ENCODE results near the gene OSBPL3. TPM values are rescaled to one million over a fixed set of nuclear protein-coding genes. Genes with fewer than 3 reads are reported as not detected.

The OSBPL3 gene
- total RNA-seq, 1 experiment from 2014 or later = 8.6 TPM

GRCh38 chr7:24826662-24827020 is 153.3 kb downstream of the OSBPL3 start:
- no peak overlapping the region for H3K4me2 ChIP-seq (ENCODE audit: insufficient read depth, insufficient read length, low read length)
- no peaks in the 10 kb centered on the region for H3K9me3 ChIP-seq (ENCODE audit: control insufficient read depth, low read depth, low read length)
- H3K4ac ChIP-seq (ENCODE audit: low read depth, low read length) = no peak overlapping the region
- no peak overlapping the region for H2BK15ac ChIP-seq (ENCODE audit: low read depth, low read length)
- H2BK120ac ChIP-seq (ENCODE audit: low read depth, low read length, poor library complexity, severe bottlenecking) = no peak overlapping the region
- peaks cover 5 to 9% of the 10 kb centered on the region in 2 experiments; a peak in 3 of 4 replicates for H3K4me1 Mint-ChIP-seq
- H3K27ac ChIP-seq (ENCODE audit: insufficient read length, low read depth, low read length) = no peak overlapping the region
- H3K18ac ChIP-seq (ENCODE audit: insufficient read length, low read depth, low read length) = no peak overlapping the region
- no peak overlapping the region for H4K8ac ChIP-seq (replicated peaks; ENCODE audit: insufficient read length, low read depth, low read length)
- H3K79me1 ChIP-seq (ENCODE audit: insufficient read depth, low read depth, low read length, poor library complexity, severe bottlenecking) = no peaks in the 10 kb centered on the region
- H3K23ac ChIP-seq (ENCODE audit: insufficient read length, low read depth, low read length) = no peak overlapping the region
- H3K56ac ChIP-seq (ENCODE audit: insufficient read length, low read depth, low read length) = no peak overlapping the region
- H3K14ac ChIP-seq (ENCODE audit: insufficient read depth, low read length) = no peak overlapping the region
- H3K23me2 ChIP-seq (ENCODE audit: insufficient read length, low read depth, low read length, poor library complexity, severe bottlenecking) = no peaks in the 10 kb centered on the region
- no peak overlapping the region for H2AFZ ChIP-seq (ENCODE audit: low read length)
- H3K9me3 Mint-ChIP-seq = no peaks in the 10 kb centered on the region
- no peak overlapping the region for H4K5ac ChIP-seq (ENCODE audit: insufficient read length, low read depth, low read length)
- no peaks in the 10 kb centered on the region for H3K27me3 ChIP-seq (ENCODE audit: insufficient read depth, low read length)
- no peaks in the 10 kb centered on the region for H3K79me2 ChIP-seq (ENCODE audit: insufficient read depth, low read length)
- DNase-seq = no peak
- no peak overlapping the region for H4K91ac ChIP-seq (ENCODE audit: insufficient read length, low read depth, low read length)
- H3K36me3 Mint-ChIP-seq (ENCODE audit: insufficient read depth in 1 of 3, low read depth in 3 of 3) = no peaks in the 10 kb centered on the region; a peak in 2 of 7 replicates
- no peaks in the 10 kb centered on the region for H4K20me1 ChIP-seq (ENCODE audit: control insufficient read depth, insufficient read depth, insufficient read length)
- no peak overlapping the region for H2BK12ac ChIP-seq (ENCODE audit: insufficient read length, low read depth, low read length)
- no peak overlapping the region for H3T11ph ChIP-seq (ENCODE audit: low read length)
- H2BK5ac ChIP-seq (ENCODE audit: insufficient read length, low read length) = no peak overlapping the region
- H3K27ac Mint-ChIP-seq = peak overlapping the region in 1 of 3 experiments; percentile 80; a peak in 1 of 7 replicates
- H3K4me3 Mint-ChIP-seq = no peak overlapping the region
- H3K27me3 Mint-ChIP-seq (ENCODE audit: low read depth) = no peaks in the 10 kb centered on the region
- H2BK20ac ChIP-seq (ENCODE audit: low read depth, low read length, poor library complexity, severe bottlenecking) = no peak overlapping the region
- WGBS (ENCODE audit: extremely low coverage, insufficient read length, low lambda C conversion rate) = no CpG with 5 or more reads among the region's 7 CpGs
- H3K4me1 ChIP-seq (ENCODE audit: insufficient read depth, low read length) = no peaks in the 10 kb centered on the region
- no peak overlapping the region for H3K9ac ChIP-seq (ENCODE audit: extremely low read depth, insufficient read length, low read length)
- H2AK5ac ChIP-seq (ENCODE audit: insufficient read length, low read length) = no peak overlapping the region
- TF ChIP-seq CTCF (conservative IDR thresholded peaks at IDR 0.05) = no peak

Data from H9 (cell line).